ENCODE measurements around the gene EXOC4.

DNA sequence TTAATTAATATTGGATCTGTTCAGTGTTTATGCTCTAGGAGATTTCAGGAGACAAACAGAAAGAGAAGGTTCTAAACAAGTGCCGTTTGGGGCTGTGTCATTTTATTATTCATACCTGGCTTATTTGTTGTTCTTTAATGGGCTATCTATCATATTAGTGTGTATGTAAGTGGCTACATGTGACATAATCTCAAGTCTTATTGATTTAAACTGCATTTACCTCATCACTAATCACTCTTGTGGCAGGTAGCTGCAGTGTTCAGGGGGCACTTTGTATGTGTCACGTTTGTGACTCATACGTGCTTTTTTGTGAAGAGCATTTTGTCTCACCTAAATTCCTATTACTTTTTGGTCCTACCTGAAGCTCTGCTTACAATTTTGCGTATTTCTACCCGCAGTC lies 95.4 kb downstream of the EXOC4 start:
- TF ChIP-seq, protein P1, sequence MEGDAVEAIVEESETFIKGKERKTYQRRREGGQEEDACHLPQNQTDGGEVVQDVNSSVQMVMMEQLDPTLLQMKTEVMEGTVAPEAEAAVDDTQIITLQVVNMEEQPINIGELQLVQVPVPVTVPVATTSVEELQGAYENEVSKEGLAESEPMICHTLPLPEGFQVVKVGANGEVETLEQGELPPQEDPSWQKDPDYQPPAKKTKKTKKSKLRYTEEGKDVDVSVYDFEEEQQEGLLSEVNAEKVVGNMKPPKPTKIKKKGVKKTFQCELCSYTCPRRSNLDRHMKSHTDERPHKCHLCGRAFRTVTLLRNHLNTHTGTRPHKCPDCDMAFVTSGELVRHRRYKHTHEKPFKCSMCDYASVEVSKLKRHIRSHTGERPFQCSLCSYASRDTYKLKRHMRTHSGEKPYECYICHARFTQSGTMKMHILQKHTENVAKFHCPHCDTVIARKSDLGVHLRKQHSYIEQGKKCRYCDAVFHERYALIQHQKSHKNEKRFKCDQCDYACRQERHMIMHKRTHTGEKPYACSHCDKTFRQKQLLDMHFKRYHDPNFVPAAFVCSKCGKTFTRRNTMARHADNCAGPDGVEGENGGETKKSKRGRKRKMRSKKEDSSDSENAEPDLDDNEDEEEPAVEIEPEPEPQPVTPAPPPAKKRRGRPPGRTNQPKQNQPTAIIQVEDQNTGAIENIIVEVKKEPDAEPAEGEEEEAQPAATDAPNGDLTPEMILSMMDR (IDR thresholded peaks at IDR 0.05), result no peak
- no peak for TF ChIP-seq POLR2A (IDR thresholded peaks at IDR 0.05)

Data from lower leg skin (tissue), 3 donors.